Measurements from ENCODE around the gene POU3F3. TPM values are rescaled to one million over a fixed set of nuclear protein-coding genes. Genes with fewer than 3 reads are reported as not detected.

POU3F3 gene
- total RNA-seq = not detected in 2 replicates

GRCh38 chr2:104853534-104854497 is at the start of gene POU3F3:
Gene POU3F3 (plus strand): TSS chr2:104854115. CDS start chr2:104855511, 1,396 bp downstream.

Other genes with a start within 250 kb of the POU3F3 start
- 13.9 and 25.4 TPM in 2 replicates for gene MRPS9, start 184.0 kb downstream of the POU3F3 start, total RNA-seq